ENCODE measurements around the gene CLDN1.

GRCh38 chr3:190330936-190331734 is 8.9 kb upstream of the CLDN1 start:
- TF ChIP-seq CTCF (IDR thresholded peaks at IDR 0.05 in 4 of 5, conservative IDR thresholded peaks at IDR 0.05 in 1 of 5) (no peak), POLR2A (IDR thresholded peaks at IDR 0.05) (no peak)

Measured in gastrocnemius medialis (tissue), 4 donors.